Erythroblast (primary cell): ENCODE measurements around the gene DGAT2.

ENCODE experiments used
- GATA1 ChIP-seq: IDR thresholded peaks from 2 replicates; pipeline ENCODE4 v1.6.1; 2011; ENCODE audit warnings: low read depth, mild to moderate bottlenecking, control low read depth, low read length, moderate library complexity
- POLR2A ChIP-seq: IDR thresholded peaks from 2 replicates; pipeline ENCODE4 v1.6.1; 2011; ENCODE audit warnings: mild to moderate bottlenecking, low read length

DNA sequence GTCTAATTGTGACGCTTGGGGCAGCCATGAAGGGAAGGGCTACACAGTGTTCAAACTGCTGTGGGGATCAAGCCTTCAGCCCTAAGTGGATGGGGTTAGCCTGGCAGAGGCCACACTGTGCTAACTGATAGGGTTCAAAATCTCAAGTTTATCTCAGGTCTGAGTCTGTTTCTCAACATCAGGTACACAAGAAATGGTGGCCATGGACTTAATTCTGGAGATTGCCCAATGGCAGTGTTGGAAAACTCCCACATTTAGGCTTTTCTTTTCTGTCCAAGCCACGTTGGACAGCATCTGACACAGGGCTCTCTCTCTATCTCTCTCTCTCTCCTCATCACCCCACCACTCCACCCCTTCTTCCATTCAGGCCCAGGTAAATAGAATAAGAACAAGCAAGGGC is 10.9 kb upstream of the DGAT2 start:
- no peak for TF ChIP-seq POLR2A
- TF ChIP-seq GATA1, result no peak
